SK-N-SH treated with all-trans-retinoic acid at 6 μM for 48 hours (cell line): ENCODE results near the gene KIF22.
"Not testable (repeated sequence)": the region's sequence is repeated elsewhere in the genome, so short reads cannot be mapped to it uniquely, and the experiment has no call there.

Experiments
- ATAC-seq: fragments of 200-7000 bp; cut with Tn5 transposase; 3 replicates; pipeline ENCODE4 v1.9.1; 2020; ENCODE audit warnings: mild to moderate bottlenecking, moderate library complexity
- BACH2 ChIP-seq: fragments of 250-450 bp; sonication (Bioruptor Pico); IDR thresholded peaks from 2 replicates; pipeline ENCODE4 v1.9.0; 2021; ENCODE audit warnings: mild to moderate bottlenecking, borderline replicate concordance
- CSDC2 ChIP-seq: fragments of 250-450 bp; sonication (Bioruptor Pico); IDR thresholded peaks from 2 replicates; pipeline ENCODE4 v1.5.0; 2020; ENCODE audit warnings: mild to moderate bottlenecking, moderate library complexity
- ESRRG ChIP-seq: fragments of 250-450 bp; sonication (Bioruptor Pico); IDR thresholded peaks from 2 replicates; pipeline ENCODE4 v1.6.1; 2021; ENCODE audit warnings: mild to moderate bottlenecking
- GLIS3 ChIP-seq: fragments of 250-450 bp; sonication (Bioruptor Pico); IDR thresholded peaks from 2 replicates; pipeline ENCODE4 v1.5.0; 2020; ENCODE audit warnings: mild to moderate bottlenecking, moderate library complexity
- ISL1 ChIP-seq: fragments of 250-450 bp; sonication (Bioruptor Pico); IDR thresholded peaks from 2 replicates; pipeline ENCODE4 v2.1.2; 2022; ENCODE audit warnings: mild to moderate bottlenecking, moderate library complexity
- OSR1 ChIP-seq: fragments of 250-450 bp; sonication (Bioruptor Pico); IDR thresholded peaks from 2 replicates; pipeline ENCODE4 v1.8.0; 2022; ENCODE audit warnings: moderate library complexity, mild to moderate bottlenecking, inconsistent platforms
- PPARA ChIP-seq: fragments of 250-450 bp; sonication (Bioruptor Pico); IDR thresholded peaks from 2 replicates; pipeline ENCODE4 v1.5.0; 2020; ENCODE audit warnings: mild to moderate bottlenecking, borderline replicate concordance
- RARB ChIP-seq: fragments of 250-450 bp; sonication (Bioruptor Pico); IDR thresholded peaks from 2 replicates; pipeline ENCODE4 v1.8.0; 2021; ENCODE audit warnings: mild to moderate bottlenecking, moderate library complexity
- SNAI2 ChIP-seq: fragments of 250-450 bp; sonication (Bioruptor Pico); IDR thresholded peaks from 2 replicates; pipeline ENCODE4 v1.5.0; 2020; ENCODE audit warnings: mild to moderate bottlenecking, moderate library complexity
- TCF4 ChIP-seq: fragments of 250-450 bp; sonication (Bioruptor Pico); IDR thresholded peaks from 2 replicates; pipeline ENCODE4 v1.8.0; 2021; ENCODE audit warnings: mild to moderate bottlenecking, moderate library complexity, borderline replicate concordance
- TOX ChIP-seq: fragments of 250-450 bp; sonication (Bioruptor Pico); IDR thresholded peaks from 2 replicates; pipeline ENCODE4 v1.8.0; 2021; ENCODE audit warnings: mild to moderate bottlenecking, moderate library complexity, borderline replicate concordance
- ZC3H10 ChIP-seq: fragments of 250-450 bp; sonication (Bioruptor Pico); IDR thresholded peaks from 2 replicates; pipeline ENCODE4 v1.5.1; 2021; ENCODE audit warnings: mild to moderate bottlenecking, moderate library complexity
- ZFP3 ChIP-seq: fragments of 250-450 bp; sonication (Bioruptor Pico); IDR thresholded peaks from 2 replicates; pipeline ENCODE4 v1.5.0; 2020; ENCODE audit warnings: mild to moderate bottlenecking, moderate library complexity
- ZFP30 ChIP-seq: fragments of 450-650 bp; formaldehyde crosslinking; IDR thresholded peaks from 2 replicates; pipeline ENCODE4 v1.5.0; 2022; ENCODE audit warnings: mild to moderate bottlenecking, moderate library complexity
- ZNF565 ChIP-seq: fragments of 450-650 bp; formaldehyde crosslinking; conservative IDR thresholded peaks from 2 replicates; pipeline ENCODE4 v1.5.0; 2020; ENCODE audit warnings: low read depth, mild to moderate bottlenecking, moderate library complexity
- ZNF8 ChIP-seq: fragments of 450-650 bp; formaldehyde crosslinking; IDR thresholded peaks from 2 replicates; pipeline ENCODE4 v1.5.0; 2020; ENCODE audit warnings: mild to moderate bottlenecking, moderate library complexity
- TF ChIP-seq, protein P1 (sequence below): fragments of 250-450 bp; sonication (Bioruptor Pico); IDR thresholded peaks from 2 replicates; pipeline ENCODE4 v1.8.0; 2021; ENCODE audit warnings: low read depth, mild to moderate bottlenecking, moderate library complexity, borderline replicate concordance
- TF ChIP-seq, protein P2 (sequence below): fragments of 250-450 bp; sonication (Bioruptor Pico); IDR thresholded peaks from 2 replicates; pipeline ENCODE4 v1.5.0; 2020; ENCODE audit warnings: mild to moderate bottlenecking, moderate library complexity
- TF ChIP-seq, protein P3 (sequence below): fragments of 250-450 bp; sonication (Bioruptor Pico); IDR thresholded peaks from 2 replicates; pipeline ENCODE4 v1.5.1; 2021; ENCODE audit warnings: mild to moderate bottlenecking, moderate library complexity
- TF ChIP-seq, protein P4 (sequence below): fragments of 250-450 bp; sonication (Bioruptor Pico); IDR thresholded peaks from 2 replicates; pipeline ENCODE4 v1.5.1; 2020; ENCODE audit warnings: low read depth, mild to moderate bottlenecking, moderate library complexity

The KIF22 gene

DNA sequence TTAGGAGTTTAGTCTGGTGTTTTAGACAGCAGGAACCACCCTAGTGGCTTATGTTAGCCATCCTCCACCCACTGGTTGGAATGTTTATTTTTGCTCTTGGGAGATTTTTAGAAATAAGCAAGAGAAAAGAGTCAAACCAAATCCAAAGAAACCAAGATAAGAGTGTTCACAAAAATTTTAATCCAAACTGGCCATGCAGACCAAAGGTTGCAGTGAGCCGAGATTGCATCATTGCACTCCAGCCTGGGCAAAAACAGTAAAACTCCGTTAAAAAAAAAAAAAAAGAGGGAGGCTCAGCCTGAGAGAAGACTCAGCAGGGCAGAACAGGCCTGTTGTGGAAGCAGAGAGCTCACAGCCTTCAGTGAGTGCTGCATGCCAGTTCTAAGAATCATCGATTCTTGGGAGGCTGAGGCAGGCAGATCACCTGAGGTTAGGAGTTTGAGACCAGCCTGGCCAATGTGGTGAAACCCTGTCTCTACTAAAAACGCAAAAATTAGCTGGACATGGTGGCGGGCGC, 32.5 kb upstream of the KIF22 start (continued):
- TF ChIP-seq, protein P1, sequence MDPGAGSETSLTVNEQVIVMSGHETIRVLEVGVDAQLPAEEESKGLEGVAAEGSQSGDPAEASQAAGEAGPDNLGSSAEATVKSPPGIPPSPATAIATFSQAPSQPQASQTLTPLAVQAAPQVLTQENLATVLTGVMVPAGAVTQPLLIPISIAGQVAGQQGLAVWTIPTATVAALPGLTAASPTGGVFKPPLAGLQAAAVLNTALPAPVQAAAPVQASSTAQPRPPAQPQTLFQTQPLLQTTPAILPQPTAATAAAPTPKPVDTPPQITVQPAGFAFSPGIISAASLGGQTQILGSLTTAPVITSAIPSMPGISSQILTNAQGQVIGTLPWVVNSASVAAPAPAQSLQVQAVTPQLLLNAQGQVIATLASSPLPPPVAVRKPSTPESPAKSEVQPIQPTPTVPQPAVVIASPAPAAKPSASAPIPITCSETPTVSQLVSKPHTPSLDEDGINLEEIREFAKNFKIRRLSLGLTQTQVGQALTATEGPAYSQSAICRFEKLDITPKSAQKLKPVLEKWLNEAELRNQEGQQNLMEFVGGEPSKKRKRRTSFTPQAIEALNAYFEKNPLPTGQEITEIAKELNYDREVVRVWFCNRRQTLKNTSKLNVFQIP: no peak
- TF ChIP-seq, all 23 proteins: peak for 0

DNA sequence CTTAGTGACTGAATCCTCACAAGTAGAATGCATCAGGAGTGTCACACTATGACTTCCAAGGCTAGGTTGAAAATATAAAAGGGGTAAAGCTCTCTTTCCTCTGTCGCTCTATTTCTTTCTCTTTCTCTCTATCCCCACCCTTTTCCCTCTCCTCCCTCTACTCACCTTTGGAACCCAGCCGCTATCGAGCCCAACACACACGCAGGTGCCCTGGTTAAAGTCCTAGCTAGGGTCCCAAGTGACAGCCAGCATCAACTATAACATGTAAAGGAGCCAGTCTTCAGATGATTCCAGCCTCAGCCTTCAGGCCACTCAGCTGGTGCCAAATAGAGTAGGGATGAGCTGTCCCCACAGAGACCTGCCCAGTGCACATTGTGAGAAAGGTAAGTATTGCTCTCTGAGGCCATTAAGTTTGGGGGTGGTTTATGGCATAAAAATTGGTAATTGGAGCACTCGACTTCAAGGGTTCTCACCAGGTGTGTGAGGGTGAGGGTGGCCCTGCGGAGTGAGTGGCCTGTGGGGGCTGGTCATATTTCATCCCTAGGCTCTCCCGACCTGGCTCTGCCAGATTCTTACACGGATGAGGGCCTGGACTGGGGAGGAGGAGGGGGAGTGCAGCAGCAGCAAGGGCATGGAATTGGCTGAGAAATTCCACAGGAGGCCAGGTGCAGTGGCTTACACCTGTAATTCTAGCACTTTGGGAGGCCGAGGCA, 29.8 kb upstream of the KIF22 start:
- TF ChIP-seq ZFP3 (CRISPR knock-in tag) (no peak), GLIS3 (no peak), CSDC2 (CRISPR knock-in tag) (no peak), ZC3H10 (no peak), PPARA (CRISPR knock-in tag) (no peak), RARB (no peak), SNAI2 (no peak), ISL1 (CRISPR knock-in tag) (no peak), BACH2 (CRISPR knock-in tag) (no peak)
- TF ChIP-seq, protein P2, sequence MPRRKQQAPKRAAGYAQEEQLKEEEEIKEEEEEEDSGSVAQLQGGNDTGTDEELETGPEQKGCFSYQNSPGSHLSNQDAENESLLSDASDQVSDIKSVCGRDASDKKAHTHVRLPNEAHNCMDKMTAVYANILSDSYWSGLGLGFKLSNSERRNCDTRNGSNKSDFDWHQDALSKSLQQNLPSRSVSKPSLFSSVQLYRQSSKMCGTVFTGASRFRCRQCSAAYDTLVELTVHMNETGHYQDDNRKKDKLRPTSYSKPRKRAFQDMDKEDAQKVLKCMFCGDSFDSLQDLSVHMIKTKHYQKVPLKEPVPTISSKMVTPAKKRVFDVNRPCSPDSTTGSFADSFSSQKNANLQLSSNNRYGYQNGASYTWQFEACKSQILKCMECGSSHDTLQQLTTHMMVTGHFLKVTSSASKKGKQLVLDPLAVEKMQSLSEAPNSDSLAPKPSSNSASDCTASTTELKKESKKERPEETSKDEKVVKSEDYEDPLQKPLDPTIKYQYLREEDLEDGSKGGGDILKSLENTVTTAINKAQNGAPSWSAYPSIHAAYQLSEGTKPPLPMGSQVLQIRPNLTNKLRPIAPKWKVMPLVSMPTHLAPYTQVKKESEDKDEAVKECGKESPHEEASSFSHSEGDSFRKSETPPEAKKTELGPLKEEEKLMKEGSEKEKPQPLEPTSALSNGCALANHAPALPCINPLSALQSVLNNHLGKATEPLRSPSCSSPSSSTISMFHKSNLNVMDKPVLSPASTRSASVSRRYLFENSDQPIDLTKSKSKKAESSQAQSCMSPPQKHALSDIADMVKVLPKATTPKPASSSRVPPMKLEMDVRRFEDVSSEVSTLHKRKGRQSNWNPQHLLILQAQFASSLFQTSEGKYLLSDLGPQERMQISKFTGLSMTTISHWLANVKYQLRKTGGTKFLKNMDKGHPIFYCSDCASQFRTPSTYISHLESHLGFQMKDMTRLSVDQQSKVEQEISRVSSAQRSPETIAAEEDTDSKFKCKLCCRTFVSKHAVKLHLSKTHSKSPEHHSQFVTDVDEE (CRISPR knock-in tag): no peak
- TF ChIP-seq, protein P3, sequence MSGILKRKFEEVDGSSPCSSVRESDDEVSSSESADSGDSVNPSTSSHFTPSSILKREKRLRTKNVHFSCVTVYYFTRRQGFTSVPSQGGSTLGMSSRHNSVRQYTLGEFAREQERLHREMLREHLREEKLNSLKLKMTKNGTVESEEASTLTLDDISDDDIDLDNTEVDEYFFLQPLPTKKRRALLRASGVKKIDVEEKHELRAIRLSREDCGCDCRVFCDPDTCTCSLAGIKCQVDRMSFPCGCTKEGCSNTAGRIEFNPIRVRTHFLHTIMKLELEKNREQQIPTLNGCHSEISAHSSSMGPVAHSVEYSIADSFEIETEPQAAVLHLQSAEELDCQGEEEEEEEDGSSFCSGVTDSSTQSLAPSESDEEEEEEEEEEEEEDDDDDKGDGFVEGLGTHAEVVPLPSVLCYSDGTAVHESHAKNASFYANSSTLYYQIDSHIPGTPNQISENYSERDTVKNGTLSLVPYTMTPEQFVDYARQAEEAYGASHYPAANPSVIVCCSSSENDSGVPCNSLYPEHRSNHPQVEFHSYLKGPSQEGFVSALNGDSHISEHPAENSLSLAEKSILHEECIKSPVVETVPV: no peak
- TF ChIP-seq, protein P4, sequence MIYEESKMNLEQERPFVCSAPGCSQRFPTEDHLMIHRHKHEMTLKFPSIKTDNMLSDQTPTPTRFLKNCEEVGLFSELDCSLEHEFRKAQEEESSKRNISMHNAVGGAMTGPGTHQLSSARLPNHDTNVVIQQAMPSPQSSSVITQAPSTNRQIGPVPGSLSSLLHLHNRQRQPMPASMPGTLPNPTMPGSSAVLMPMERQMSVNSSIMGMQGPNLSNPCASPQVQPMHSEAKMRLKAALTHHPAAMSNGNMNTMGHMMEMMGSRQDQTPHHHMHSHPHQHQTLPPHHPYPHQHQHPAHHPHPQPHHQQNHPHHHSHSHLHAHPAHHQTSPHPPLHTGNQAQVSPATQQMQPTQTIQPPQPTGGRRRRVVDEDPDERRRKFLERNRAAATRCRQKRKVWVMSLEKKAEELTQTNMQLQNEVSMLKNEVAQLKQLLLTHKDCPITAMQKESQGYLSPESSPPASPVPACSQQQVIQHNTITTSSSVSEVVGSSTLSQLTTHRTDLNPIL (CRISPR knock-in tag): no peak
- TF ChIP-seq, protein P1: no peak
- TF ChIP-seq, all 23 proteins: peak for 0
- no peak for ATAC-seq

DNA sequence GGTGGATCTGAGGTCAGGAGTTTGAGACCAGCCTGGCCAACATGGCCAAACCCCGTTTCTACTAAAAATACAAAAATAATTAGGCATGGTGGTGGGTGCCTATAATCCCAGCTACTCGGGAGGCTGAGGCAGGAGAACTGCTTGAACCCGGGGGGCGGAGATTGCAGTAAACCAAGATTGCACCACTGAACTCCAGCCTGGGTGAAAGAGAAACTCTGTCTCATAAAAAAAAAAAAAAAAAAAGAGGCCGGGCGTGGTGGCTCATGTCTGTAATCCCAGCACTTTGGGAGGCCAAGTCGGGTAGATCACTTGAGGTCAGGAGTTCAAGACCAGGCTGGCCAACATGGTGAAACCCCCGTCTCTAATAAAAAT, 29.3 kb upstream of the KIF22 start:
- not testable (repeated sequence) for ATAC-seq

DNA sequence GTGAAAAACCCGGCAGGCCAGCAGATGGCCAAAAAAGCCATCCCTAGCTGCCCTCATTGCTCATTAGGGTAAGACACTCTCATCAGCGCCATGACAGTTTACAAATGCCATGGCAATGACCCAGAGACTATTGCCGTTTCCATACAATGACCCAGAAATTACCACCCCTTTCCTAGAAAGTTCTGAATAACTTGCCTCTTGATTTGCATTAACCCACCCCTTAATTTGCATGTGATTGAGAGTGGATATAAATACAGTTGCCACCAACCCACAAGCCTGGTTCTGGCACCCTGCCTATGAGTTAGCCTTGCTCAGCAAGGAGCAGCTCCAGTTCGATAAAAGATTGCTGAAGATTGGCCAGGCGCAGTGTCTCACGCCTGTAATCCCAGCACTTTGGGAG, 28.7 kb upstream of the KIF22 start:
- TF ChIP-seq, protein P4 (CRISPR knock-in tag): no peak
- TF ChIP-seq GLIS3: no peak
- TF ChIP-seq ISL1 (CRISPR knock-in tag): no peak
- no peak for TF ChIP-seq ZC3H10
- TF ChIP-seq SNAI2: no peak
- no peak for TF ChIP-seq OSR1 (CRISPR knock-in tag)
- no peak for TF ChIP-seq ZNF8 (CRISPR knock-in tag)
- TF ChIP-seq ZNF565 (CRISPR knock-in tag): no peak
- no peak for TF ChIP-seq ZFP3 (CRISPR knock-in tag)
- no peak for TF ChIP-seq TCF4
- no peak for TF ChIP-seq RARB
- TF ChIP-seq ESRRG (CRISPR knock-in tag): no peak
- TF ChIP-seq, protein P3: no peak
- TF ChIP-seq ZFP30 (CRISPR knock-in tag): no peak
- no peak for TF ChIP-seq PPARA (CRISPR knock-in tag)
- TF ChIP-seq, protein P2 (CRISPR knock-in tag): no peak
- no peak for TF ChIP-seq TOX
- TF ChIP-seq, all 23 proteins: peak for 0
- ATAC-seq: no peak
